HG03439 (cell line): ENCODE measurements around the gene HPS5.
"Not testable (repeated sequence)": the region's sequence is repeated elsewhere in the genome, so short reads cannot be mapped to it uniquely, and the experiment has no call there.

ENCODE experiments used
- ATAC-seq: cut with Tn5 transposase; IDR thresholded peaks from one replicate; pipeline ENCODE4 v1.9.1; 2021; ENCODE audit warnings: mild to moderate bottlenecking, moderate library complexity; ENCODE audit not compliant: unreplicated experiment

HPS5 gene

GRCh38 chr11:18321969-18322711, at the start of gene HPS5, which contains the start of gene GTF2H1:
TSS of gene HPS5 (minus strand) at chr11:18322140. CDS start at chr11:18317858, 4,282 bp downstream.
TSS of gene GTF2H1 (plus strand) at chr11:18322567. CDS start at chr11:18333075, 10,508 bp downstream.
- ATAC-seq, result peak; percentile 92

DNA sequence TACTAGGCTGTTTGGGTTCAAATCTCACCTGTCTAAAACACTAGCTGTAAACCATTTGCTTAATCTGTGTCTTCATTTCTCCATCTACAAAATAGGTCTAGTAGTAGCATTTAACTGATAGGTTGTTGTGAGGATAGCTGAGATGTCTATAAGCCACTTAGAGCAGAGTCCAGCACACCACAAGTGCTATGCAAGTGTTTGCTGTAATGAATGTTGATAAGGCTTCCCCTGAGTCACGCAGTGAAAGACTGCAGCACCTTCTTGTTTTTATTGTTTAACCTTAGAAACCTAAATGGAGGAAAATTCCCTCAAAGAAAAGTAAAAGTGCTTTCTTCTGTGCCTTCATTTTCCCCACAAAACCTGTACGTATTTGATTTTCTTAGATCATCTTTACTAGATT, 49.3 kb upstream of the HPS5 start:
- ATAC-seq, result no peak

GRCh38 chr11:18369398-18369797, 47.5 kb upstream of the HPS5 start:
- ATAC-seq, result no peak

DNA sequence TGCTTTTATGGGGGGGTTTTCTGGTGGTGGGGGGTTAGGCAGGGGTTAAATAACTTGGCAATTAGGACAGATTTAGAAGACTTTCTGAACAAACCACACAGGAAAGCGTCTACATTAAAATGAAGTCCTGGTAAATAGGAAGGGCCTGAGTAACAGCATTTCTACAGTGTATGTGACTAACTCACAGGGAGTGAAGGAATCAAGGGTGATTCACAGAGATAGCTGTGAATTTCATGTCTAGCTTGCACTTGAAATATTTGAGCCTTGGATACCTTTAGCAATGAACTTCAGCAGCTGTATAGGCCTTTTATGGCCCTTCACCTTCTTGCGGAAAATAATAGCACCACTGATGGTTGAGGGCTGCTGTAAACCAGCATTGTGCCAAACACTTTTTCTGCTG, 46.3 kb upstream of the HPS5 start:
- no peak for ATAC-seq

GRCh38 chr11:18367431-18367830, 45.5 kb upstream of the HPS5 start:
- no peak for ATAC-seq

DNA sequence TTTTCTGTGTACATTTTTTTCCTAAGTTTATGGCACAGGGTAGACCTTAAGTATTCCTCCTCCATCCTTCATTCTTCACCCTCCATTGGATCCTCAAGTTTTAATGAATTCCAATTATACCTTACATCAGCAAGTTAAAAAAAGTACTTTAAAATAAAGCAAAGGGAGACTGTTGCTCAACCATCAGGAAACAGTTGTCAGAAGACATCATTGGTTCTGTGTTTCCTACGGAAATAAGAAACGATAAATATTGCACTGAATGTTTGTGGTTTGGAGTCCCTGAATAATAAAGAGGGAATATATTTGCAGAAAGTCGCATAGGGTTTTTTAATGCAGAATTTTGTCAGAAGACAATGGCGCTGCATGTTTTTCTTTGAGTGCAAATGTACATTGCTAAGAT, 44.3 kb upstream of the HPS5 start:
- no peak for ATAC-seq

- no peak for ATAC-seq
Observed at GRCh38 chr11:18365741-18366140, 43.8 kb upstream of the HPS5 start.

DNA sequence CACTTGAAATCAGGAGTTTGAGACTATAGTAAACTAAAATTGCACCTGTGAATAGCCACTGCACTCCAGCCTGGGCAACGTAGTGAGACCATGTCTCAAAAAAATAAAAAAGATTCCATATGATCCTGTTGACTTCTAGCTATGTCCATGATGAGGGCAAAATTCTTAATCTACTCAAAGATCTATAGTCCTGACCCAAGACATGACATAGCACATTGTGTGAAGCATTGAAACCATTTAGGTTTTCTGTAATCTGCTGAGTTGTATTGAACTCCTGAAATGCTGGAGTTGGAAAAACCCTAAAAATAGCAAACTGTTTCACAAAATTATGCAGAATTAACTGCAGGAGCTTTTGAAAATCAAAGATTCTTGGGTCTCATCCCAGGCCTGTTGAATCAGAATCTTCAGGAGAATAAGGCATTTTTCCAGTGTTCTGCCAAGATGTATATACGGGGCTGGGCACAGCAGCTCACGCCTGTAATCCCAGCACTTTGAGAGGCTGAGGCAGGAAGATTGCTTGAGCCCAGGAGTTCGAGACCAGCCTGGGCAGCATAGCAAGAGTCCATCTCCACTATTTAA, 42.6 kb upstream of the HPS5 start:
- no peak for ATAC-seq

GRCh38 chr11:18361154-18361553, 39.2 kb upstream of the HPS5 start:
- no peak for ATAC-seq

DNA sequence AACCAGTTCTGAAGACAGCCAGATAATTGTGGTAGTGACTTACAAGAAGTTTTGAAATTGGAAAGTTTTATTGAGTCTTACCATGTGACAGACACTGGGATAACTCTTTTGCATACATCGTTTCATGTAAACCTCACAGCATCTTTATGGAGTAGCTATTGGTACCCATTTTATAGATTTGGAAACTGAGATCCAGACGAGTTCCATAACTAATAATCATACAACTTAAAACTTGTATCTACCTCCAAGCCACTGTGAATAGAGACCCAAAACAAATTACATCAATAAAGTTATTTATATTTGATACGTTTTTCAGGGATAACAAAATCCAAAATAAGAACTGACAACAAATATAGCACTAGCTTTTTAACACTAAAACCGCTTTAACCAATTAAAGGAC, 36.7 kb upstream of the HPS5 start:
- no peak for ATAC-seq

DNA sequence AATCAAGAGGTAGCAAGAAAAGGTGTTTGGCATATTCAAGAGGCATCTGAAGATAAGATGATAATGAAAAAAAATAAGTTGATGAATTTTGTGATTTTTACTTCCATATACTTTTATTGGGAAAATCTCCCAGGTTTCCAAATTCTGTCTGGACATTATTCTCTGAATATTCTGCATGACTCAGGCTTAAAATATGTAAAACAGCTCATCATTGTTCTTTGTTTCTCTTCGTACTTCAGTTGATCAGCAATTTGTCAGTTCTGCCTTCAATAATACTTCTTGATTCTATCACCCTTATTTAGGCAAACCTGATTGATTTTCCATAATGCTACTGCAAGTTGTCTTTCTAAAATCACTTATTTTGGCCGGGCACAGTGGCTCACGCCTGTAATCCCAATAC, 30.6 kb upstream of the HPS5 start:
- ATAC-seq, result no peak

DNA sequence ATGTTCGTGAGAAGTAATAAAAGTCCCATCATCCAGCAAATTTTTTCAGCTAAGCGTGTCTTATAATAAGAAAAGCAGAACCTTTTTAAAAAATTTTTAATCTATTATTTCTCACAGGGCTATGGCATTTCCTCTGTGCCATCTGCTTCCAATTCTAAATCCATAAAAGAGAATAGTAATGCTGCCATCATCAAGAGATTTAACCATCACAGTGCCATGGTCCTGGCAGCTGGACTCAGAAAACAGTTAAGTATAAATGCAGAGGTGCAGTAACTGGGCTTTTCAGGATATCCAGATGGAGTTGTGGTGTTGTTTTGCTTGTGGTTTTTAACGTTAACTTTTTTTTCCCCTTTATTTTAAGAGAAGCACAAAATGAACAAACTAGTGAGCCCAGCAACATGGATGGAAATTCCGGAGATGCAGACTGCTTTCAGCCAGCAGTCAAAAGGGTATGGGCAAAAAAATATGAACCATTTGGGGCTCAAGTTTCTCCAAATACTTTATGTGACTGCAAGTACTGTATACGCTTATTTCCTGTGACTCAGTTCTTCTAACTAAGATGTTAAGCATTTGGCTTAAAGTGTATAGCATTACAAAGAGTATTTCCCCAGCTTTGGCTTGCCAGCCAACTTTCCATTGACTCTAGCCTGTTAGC, 25.7 kb upstream of the HPS5 start:
- ATAC-seq, result no peak

GRCh38 chr11:18332891-18333290, 11.0 kb upstream of the HPS5 start:
- no peak for ATAC-seq

DNA sequence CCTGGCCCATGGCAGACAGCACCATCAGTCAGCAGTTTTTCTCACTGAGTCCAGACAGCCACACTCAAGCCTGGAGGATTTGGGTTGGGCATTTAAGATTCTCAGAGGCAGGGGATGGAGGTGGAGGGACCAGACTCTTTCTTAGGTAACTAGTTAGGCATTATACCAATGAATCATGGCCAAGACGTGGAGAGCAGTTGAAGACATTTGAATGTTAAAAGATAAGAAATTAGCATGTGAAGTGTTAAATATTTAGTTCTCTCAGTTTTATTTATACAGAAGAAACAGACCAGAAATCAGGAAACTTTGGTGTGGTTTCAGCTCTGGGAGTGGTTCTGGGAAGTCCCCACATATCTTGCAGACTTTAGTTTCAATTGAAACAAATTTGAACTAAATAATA, 10.4 kb upstream of the HPS5 start:
- no peak for ATAC-seq

DNA sequence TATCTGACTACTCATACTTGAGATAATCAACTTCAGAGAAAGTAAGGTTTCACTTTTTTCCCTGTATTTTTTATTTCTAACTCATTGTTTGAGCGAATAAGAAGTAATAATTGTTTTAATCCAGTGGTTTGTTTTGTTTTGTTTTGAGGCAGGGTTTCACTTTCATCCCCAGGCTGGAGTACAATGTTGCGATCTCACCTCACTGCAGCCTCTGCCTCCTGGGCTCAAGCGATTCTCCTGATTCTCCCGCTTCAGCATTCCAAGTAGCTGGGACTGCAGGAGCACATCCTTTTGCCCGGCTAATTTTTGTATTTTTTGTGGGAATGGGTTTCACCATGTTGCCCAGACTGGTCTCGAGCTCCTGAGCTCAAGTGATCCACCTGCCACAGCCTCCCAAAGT, 9.0 kb upstream of the HPS5 start:
- no peak for ATAC-seq

GRCh38 chr11:18329196-18329870, 7.4 kb upstream of the HPS5 start:
- ATAC-seq, result no peak

GRCh38 chr11:18324381-18324780, 2.4 kb upstream of the HPS5 start:
- no peak for ATAC-seq

GRCh38 chr11:18323881-18324280, 1.9 kb upstream of the HPS5 start:
- ATAC-seq, result not testable (repeated sequence)

GRCh38 chr11:18322818-18323570, 1.1 kb upstream of the HPS5 start:
- peak; percentile 3 for ATAC-seq

DNA sequence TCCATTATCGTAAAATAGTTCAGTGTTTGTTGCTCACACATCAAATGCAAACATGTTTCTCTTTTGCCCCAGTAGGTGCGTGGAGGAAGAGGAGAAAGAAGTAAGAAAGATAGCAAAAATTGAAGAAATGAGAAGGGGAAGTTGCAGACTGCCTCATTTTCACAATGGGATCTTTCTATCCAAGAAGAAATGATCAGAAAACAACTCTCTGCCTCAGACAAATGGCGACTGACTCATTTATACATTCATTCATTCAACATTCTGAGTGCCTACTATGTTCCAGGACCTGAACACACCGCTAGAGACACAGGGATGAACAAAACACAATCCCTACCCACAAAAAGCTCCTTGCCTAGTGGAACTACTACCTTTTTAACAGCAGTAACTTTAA, 367 bp downstream of the HPS5 start:
- peak; percentile 3 for ATAC-seq

- ATAC-seq, result no peak
Observed at GRCh38 chr11:18320617-18321016, 1.3 kb downstream of the HPS5 start.
